ENCODE data around the gene FAM131C.

DNA sequence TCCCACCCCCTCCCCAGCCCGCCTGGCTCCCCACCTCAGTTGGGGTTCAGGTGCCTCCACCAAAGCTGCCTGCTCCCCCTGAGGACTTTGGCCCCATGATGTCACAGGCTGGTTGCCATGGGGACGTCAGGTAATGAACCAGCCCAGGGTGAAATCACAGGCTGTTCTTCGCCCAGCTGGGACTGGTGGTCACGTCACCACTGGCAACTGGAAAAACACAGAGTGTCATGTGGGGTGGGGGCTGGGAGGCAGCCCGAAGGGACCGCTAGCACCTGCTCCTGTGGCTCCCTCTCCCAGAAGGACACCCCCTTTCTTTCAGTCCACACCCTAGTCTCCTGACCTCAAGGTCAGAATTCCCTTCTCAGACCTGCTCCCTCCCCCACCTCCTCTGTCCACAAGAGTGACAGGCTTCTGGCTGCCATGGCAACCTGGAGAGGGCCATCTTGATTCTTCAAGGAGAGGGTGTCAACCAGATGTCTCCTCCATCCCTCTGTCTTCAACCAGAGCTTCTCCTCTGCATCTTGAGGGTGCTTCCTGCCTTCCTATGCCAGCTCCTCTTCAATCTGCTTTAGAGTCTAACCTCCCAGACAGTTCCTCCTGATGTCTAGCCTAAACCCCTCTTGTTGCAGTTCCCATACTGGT, 6.2 kb downstream of the FAM131C start:
- no peak for TF ChIP-seq POLR2AphosphoS5 (IDR thresholded peaks at IDR 0.05; ENCODE audit: low read depth, low read length)
- no peak for TF ChIP-seq TAF1 (IDR thresholded peaks at IDR 0.05; ENCODE audit: low read depth, low read length)
- TF ChIP-seq POLR2A (IDR thresholded peaks at IDR 0.05; ENCODE audit: low read depth, low read length) = no peak
- no peak for TF ChIP-seq PAX5 (IDR thresholded peaks at IDR 0.05; ENCODE audit: insufficient read depth, low read length, severe bottlenecking)
- TF ChIP-seq SPI1 (IDR thresholded peaks at IDR 0.05; ENCODE audit: low read depth, low read length) = no peak

Data from GM12891 (cell line).